HCT116 (cell line): ENCODE measurements around the gene FAIM2. TPM values are rescaled to one million over a fixed set of nuclear protein-coding genes. Genes with fewer than 3 reads are reported as not detected.

Experiments
- ATAC-seq: fragments of 200-7000 bp; cut with Tn5 transposase; 2 replicates; pipeline ENCODE4 v1.9.1; 2020; ENCODE audit warnings: mild to moderate bottlenecking, moderate library complexity
- BruUV-seq: library from RNA; stranded (reverse); fragments of 400-500 nt; replicated peaks from 2 replicates; lab custom pipeline; 2021; lab: Mats Ljungman, UMichigan
- CTCF ChIA-PET: fragments of 300-600 bp; sonication (Branson Sonifier 250); formaldehyde crosslinking; loops from one replicate; lab custom pipeline; 2021; ENCODE audit warnings: antibody characterized with exemption; lab: Charles Lee
- POLR2A ChIA-PET: fragments of 300-600, 350-600 bp; sonication (Branson Sonifier 250); formaldehyde crosslinking; loops from one replicate; lab custom pipeline; 2021; ENCODE audit warnings: antibody characterized with exemption; lab: Charles Lee
- RAD21 ChIA-PET, 2 experiments: fragments of 300-600 bp; sonication (Branson Sonifier 250); formaldehyde crosslinking; loops; one replicate each; lab custom pipeline; 2023; ENCODE audit warnings: low total read pairs in 2 of 2; ENCODE audit not compliant: uncharacterized antibody in 2 of 2, unreplicated experiment in 2 of 2, low non-redundant PET in 1 of 2; lab: Charles Lee
- DNase-seq: peaks from one replicate; pipeline ENCODE4 v3.0.0-alpha.2; 2010; ENCODE audit warnings: low read depth, low spot score
- H2AFZ ChIP-seq: fragments of 200-600 bp; shearing (Covaris generic), sonication (generic); 2 replicates; pipeline ENCODE4 v1.6.1; 2017; ENCODE audit warnings: low read depth, mixed run types, mixed read lengths, antibody characterized with exemption, low read length; ENCODE audit not compliant: poor library complexity, severe bottlenecking
- H3K27ac ChIP-seq: 2 replicates; pipeline ENCODE4 v1.5.1; 2012; ENCODE audit warnings: low read depth, low read length
- H3K27me3 ChIP-seq: fragments of 200-600 bp; sonication (generic); 2 replicates; pipeline ENCODE4 v1.6.1; 2016; ENCODE audit warnings: mixed run types, low read length, mixed read lengths; ENCODE audit not compliant: insufficient read depth
- H3K36me3 ChIP-seq, 2 experiments: fragments of 200-500 bp in 1 of 2; fragments of 200-600 bp in 1 of 2; sonication (Bioruptor generic) in 1 of 2; sonication (generic) in 1 of 2; 2 replicates each; pipeline versions ENCODE4 v1.5.1 to v1.6.1; 2014 to 2016; ENCODE audit warnings: low read length in 2 of 2, inconsistent platforms in 1 of 2, mixed read lengths in 1 of 2, mixed run types in 1 of 2; ENCODE audit not compliant: insufficient read depth in 2 of 2, control insufficient read depth in 1 of 2
- H3K4me1 ChIP-seq, 2 experiments: fragments of 200-600 bp in 1 of 2; sonication (generic) in 1 of 2; 2 replicates each; pipeline versions ENCODE4 v1.5.1 to v1.6.1; 2012 to 2017; ENCODE audit warnings: low read length in 2 of 2, inconsistent platforms in 1 of 2, mild to moderate bottlenecking in 1 of 2, mixed read lengths in 1 of 2, mixed run types in 1 of 2, moderate library complexity in 1 of 2; ENCODE audit not compliant: insufficient read depth in 2 of 2, control insufficient read depth in 1 of 2
- H3K4me2 ChIP-seq: fragments of 200-600 bp; sonication (generic); 2 replicates; pipeline ENCODE4 v1.6.1; 2017; ENCODE audit warnings: mixed run types, low read length, mixed read lengths
- H3K4me3 ChIP-seq, 2 experiments: fragments of 200-600 bp in 1 of 2; sonication (generic) in 1 of 2; replicated peaks in 1 of 2; 2 replicates each; pipeline ENCODE4 v1.5.1; 2011 to 2016; ENCODE audit warnings: low read length in 2 of 2, control low read depth in 1 of 2, low read depth in 1 of 2, mild to moderate bottlenecking in 1 of 2, mixed read lengths in 1 of 2, mixed run types in 1 of 2
- H3K79me2 ChIP-seq: fragments of 200-600 bp; sonication (generic); 2 replicates; pipeline ENCODE4 v1.6.1; 2017; ENCODE audit warnings: mild to moderate bottlenecking, mixed run types, low read length, moderate library complexity, mixed read lengths; ENCODE audit not compliant: insufficient read depth
- H3K9ac ChIP-seq: fragments of 200-600 bp; sonication (generic); 2 replicates; pipeline ENCODE4 v1.6.1; 2016; ENCODE audit warnings: low read length, mixed read lengths
- H3K9me2 ChIP-seq: fragments of 200-600 bp; sonication (generic), shearing (Covaris generic); 2 replicates; pipeline ENCODE4 v1.6.1; 2017; ENCODE audit warnings: mixed run types, mild to moderate bottlenecking, moderate library complexity; ENCODE audit not compliant: insufficient read depth
- H3K9me3 ChIP-seq, 2 experiments: fragments of 200-500 bp in 1 of 2; fragments of 200-600 bp in 1 of 2; sonication (Bioruptor generic) in 1 of 2; sonication (generic) in 1 of 2; 2 replicates each; pipeline ENCODE4 v1.6.1; 2014 to 2017; ENCODE audit warnings: low read length in 2 of 2, mixed read lengths in 2 of 2, inconsistent platforms in 1 of 2, low read depth in 1 of 2, mild to moderate bottlenecking in 1 of 2, mixed run types in 1 of 2, moderate library complexity in 1 of 2; ENCODE audit not compliant: control insufficient read depth in 1 of 2, insufficient read depth in 1 of 2
- H4K20me1 ChIP-seq: fragments of 200-600 bp; sonication (generic), shearing (Covaris generic); 2 replicates; pipeline ENCODE4 v1.6.1; 2017; ENCODE audit warnings: mixed run types, mild to moderate bottlenecking, moderate library complexity; ENCODE audit not compliant: insufficient read depth
- ELF1 ChIP-seq: IDR thresholded peaks from 2 replicates; pipeline ENCODE4 v1.6.1; 2012; ENCODE audit warnings: low read depth, borderline replicate concordance
- SP1 ChIP-seq: IDR thresholded peaks from 2 replicates; pipeline ENCODE4 v1.6.1; 2012; ENCODE audit warnings: low read depth
- ZNF274 ChIP-seq: fragments of 200-500 bp; sonication (Bioruptor generic); IDR thresholded peaks from 2 replicates; pipeline ENCODE4 v1.6.1; 2014; ENCODE audit warnings: mild to moderate bottlenecking, low read depth, low read length, inconsistent platforms
- intact Hi-C: fragments of 100-400 bp; cut with micrococcal nuclease; formaldehyde crosslinking; loops from 2 replicates; pipeline ENCODE4 v1.10.0; 2022
- total RNA-seq: library from RNA; stranded (reverse); gene quantifications from one replicate; pipeline ENCODE4 v1.2.1, GENCODE V29; 2021; ENCODE audit not compliant: unreplicated experiment

The FAIM2 gene
- total RNA-seq, 1 experiment from 2014 or later: not detected

GRCh38 chr12:49916129-49916919, 12.6 kb upstream of the FAIM2 start:
- BruUV-seq: no TSS peak
- RAD21 ChIA-PET: no interaction called here
- CTCF ChIA-PET: interaction anchor here (1.5 kb wide), 1 partner anchor 29 kb away, joined by 8 read pairs; no protein-coding TSS in a partner anchor

GRCh38 chr12:49912345-49913255, 8.9 kb upstream of the FAIM2 start:
- ChIA-PET CTCF (interaction anchor here (0.6 kb wide), 1 partner anchor 27 kb away, joined by 3 read pairs; no protein-coding TSS in a partner anchor), RAD21 (no interaction called here), POLR2A (no interaction called here)
- no peaks in the 10 kb centered on the region for H3K9me2 ChIP-seq
- ATAC-seq (no peak), DNase-seq (no peak)
- peaks cover 18 to 24% of the 10 kb centered on the region in 2 experiments for H3K4me1 ChIP-seq
- no peak overlapping the region for H3K27ac ChIP-seq
- no peak overlapping the region for H3K4me3 ChIP-seq
- no peak overlapping the region for H3K9ac ChIP-seq
- H4K20me1 ChIP-seq: no peaks in the 10 kb centered on the region
- no TSS peak for BruUV-seq
- no peak overlapping the region for H2AFZ ChIP-seq
- H3K36me3 ChIP-seq: no peaks in the 10 kb centered on the region
- intact Hi-C loops: no loop called here
- H3K9me3 ChIP-seq: no peaks in the 10 kb centered on the region
- H3K27me3 ChIP-seq: no peaks in the 10 kb centered on the region
- H3K4me2 ChIP-seq: no peak overlapping the region
- no peaks in the 10 kb centered on the region for H3K79me2 ChIP-seq
- no peak for TF ChIP-seq SP1

More at GRCh38 chr12:49916129-49916919, 12.6 kb upstream of the FAIM2 start:
- Histone ChIP-seq H3K9me2 (no peaks in the 10 kb centered on the region), H3K36me3 (no peaks in the 10 kb centered on the region), H3K4me1 (peaks cover 3 to 6% of the 10 kb centered on the region in 2 experiments; a peak in 3 of 4 replicates), H3K27me3 (no peaks in the 10 kb centered on the region), H3K27ac (no peak overlapping the region), H2AFZ (no peak overlapping the region), H3K4me2 (no peak overlapping the region), H3K9me3 (no peaks in the 10 kb centered on the region), H3K9ac (no peak overlapping the region), H4K20me1 (no peaks in the 10 kb centered on the region)
- no peak for ATAC-seq
- no peak for DNase-seq
- intact Hi-C loops: no loop called here
- POLR2A ChIA-PET: no interaction called here
- no peak for TF ChIP-seq ELF1
- no peak for TF ChIP-seq ZNF274
- TF ChIP-seq, all 23 proteins: peak for 0
- Histone ChIP-seq H3K79me2 (no peaks in the 10 kb centered on the region), H3K4me3 (no peak overlapping the region)
